Ascending aorta (tissue), 2 donors: ENCODE results near the gene NME7. TPM values are rescaled to one million over a fixed set of nuclear protein-coding genes. Genes with fewer than 3 reads are reported as not detected.

ENCODE experiments used
- DNase-seq, 2 donors: peaks; one replicate each; pipeline ENCODE4 v3.0.0-alpha.2; 2019; ENCODE audit warnings: low spot score in 2 of 2
- H3K27ac ChIP-seq, 2 donors: fragments of 200-600 bp; sonication (generic); one replicate each; pipeline ENCODE4 v1.5.1; 2016 to 2017; ENCODE audit warnings: mild to moderate bottlenecking in 1 of 2
- H3K27me3 ChIP-seq: fragments of 200-600 bp; sonication (generic); one replicate; pipeline ENCODE4 v1.5.1; 2017
- H3K36me3 ChIP-seq, 2 donors: fragments of 200-600 bp; sonication (generic); one replicate each; pipeline ENCODE4 v1.5.1; 2016
- H3K4me1 ChIP-seq, 2 donors: fragments of 200-600 bp; sonication (generic); one replicate each; pipeline ENCODE4 v1.5.1; 2016 to 2017; ENCODE audit warnings: mild to moderate bottlenecking in 1 of 2
- H3K4me3 ChIP-seq, 2 donors: fragments of 200-600 bp; sonication (generic); one replicate each; pipeline ENCODE4 v1.5.1; 2016 to 2017; ENCODE audit warnings: mild to moderate bottlenecking in 1 of 2
- H3K9me3 ChIP-seq, 2 donors: fragments of 200-600 bp; sonication (generic); one replicate each; pipeline ENCODE4 v1.5.1; 2016
- intact Hi-C: fragments of 100-400 bp; cut with DNase I; formaldehyde crosslinking; loops from one replicate; pipeline ENCODE4 v1.15.1; 2023
- total RNA-seq: library from RNA; depleted of rRNA; stranded (reverse); fragments of >200 nt; gene quantifications from one replicate; pipeline ENCODE4 v1.1.0, GENCODE V29; 2016
- TF ChIP-seq, protein P1 (sequence below), 3 experiments: fragments of 200-600 bp in 2 of 3; fragments of 450-650 bp in 1 of 3; sonication (generic) in 2 of 3; IDR thresholded peaks; one replicate each; pipeline ENCODE4 v1.5.1; 2016 to 2019; ENCODE audit warnings: antibody characterized with exemption in 3 of 3, mild to moderate bottlenecking in 1 of 3, moderate library complexity in 1 of 3

The NME7 gene
- total RNA-seq, 1 donor from 2014 or later = 4.9 TPM

DNA sequence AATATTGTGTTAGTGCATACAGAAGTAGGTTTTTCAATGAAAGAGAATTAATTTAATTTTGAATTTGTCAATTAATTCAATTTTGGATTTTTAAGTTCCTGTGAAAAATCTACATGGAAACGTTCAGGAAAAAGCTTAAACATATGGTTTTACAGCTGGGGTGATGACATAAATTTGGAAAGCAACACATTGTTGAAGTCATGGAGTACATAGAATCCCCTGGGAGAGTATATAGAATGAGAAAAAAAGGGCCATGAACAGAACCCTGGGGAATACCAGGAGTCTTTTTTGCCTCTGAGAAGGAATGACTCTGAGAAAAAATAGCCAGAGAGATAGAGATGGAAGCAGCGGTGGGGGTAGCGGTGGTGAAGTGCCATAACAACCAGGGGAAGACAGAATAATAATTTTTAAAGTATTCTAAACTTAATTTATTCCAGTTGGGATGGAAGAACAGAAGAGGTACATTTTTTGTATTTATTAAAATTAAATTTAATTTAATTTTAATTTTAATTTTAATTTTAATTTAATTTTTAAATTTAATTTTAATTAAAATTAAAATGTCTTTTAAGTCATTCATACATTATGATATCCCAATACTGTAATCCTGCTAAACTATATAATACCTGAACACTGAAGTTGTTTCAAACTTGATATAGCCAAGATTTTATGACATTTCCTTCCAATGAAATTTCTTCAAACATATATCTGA lies 48.9 kb downstream of the NME7 start:
- no peaks in the 10 kb centered on the region for H3K27me3 ChIP-seq
- DNase-seq = no peak
- H3K4me1 ChIP-seq = no peaks in the 10 kb centered on the region
- H3K4me3 ChIP-seq = no peak overlapping the region
- no peaks in the 10 kb centered on the region for H3K36me3 ChIP-seq
- TF ChIP-seq, protein P1, sequence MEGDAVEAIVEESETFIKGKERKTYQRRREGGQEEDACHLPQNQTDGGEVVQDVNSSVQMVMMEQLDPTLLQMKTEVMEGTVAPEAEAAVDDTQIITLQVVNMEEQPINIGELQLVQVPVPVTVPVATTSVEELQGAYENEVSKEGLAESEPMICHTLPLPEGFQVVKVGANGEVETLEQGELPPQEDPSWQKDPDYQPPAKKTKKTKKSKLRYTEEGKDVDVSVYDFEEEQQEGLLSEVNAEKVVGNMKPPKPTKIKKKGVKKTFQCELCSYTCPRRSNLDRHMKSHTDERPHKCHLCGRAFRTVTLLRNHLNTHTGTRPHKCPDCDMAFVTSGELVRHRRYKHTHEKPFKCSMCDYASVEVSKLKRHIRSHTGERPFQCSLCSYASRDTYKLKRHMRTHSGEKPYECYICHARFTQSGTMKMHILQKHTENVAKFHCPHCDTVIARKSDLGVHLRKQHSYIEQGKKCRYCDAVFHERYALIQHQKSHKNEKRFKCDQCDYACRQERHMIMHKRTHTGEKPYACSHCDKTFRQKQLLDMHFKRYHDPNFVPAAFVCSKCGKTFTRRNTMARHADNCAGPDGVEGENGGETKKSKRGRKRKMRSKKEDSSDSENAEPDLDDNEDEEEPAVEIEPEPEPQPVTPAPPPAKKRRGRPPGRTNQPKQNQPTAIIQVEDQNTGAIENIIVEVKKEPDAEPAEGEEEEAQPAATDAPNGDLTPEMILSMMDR (IDR thresholded peaks at IDR 0.05) = no peak
- intact Hi-C loops = no loop called here
- H3K27ac ChIP-seq = no peak overlapping the region
- H3K9me3 ChIP-seq = no peaks in the 10 kb centered on the region

DNA sequence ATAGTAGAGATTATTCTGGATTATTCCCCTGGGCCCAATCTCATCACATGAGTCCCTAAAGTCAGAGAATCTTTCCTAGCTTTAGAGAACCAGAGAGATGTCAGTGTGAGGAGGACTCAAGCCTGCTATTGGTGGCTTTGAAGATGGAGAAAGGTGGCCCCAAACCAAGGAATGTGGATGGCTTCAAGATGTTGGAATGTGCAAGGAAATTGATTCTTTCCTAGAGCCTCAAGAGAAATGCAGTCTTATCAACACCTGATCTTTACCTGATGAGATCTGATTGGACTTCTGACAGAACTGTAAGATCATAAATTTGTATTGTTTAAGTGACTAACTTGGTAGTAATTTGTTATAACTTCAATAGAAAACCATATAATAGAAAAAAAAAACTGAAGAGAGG lies 51.0 kb downstream of the NME7 start:
- no peaks in the 10 kb centered on the region for H3K9me3 ChIP-seq
- TF ChIP-seq, protein P1 (IDR thresholded peaks at IDR 0.05) = no peak
- intact Hi-C loops = no loop called here
- no peaks in the 10 kb centered on the region for H3K36me3 ChIP-seq
- DNase-seq = no peak
- H3K4me1 ChIP-seq = no peaks in the 10 kb centered on the region
- H3K4me3 ChIP-seq = no peak overlapping the region
- no peak overlapping the region for H3K27ac ChIP-seq
- no peaks in the 10 kb centered on the region for H3K27me3 ChIP-seq

DNA sequence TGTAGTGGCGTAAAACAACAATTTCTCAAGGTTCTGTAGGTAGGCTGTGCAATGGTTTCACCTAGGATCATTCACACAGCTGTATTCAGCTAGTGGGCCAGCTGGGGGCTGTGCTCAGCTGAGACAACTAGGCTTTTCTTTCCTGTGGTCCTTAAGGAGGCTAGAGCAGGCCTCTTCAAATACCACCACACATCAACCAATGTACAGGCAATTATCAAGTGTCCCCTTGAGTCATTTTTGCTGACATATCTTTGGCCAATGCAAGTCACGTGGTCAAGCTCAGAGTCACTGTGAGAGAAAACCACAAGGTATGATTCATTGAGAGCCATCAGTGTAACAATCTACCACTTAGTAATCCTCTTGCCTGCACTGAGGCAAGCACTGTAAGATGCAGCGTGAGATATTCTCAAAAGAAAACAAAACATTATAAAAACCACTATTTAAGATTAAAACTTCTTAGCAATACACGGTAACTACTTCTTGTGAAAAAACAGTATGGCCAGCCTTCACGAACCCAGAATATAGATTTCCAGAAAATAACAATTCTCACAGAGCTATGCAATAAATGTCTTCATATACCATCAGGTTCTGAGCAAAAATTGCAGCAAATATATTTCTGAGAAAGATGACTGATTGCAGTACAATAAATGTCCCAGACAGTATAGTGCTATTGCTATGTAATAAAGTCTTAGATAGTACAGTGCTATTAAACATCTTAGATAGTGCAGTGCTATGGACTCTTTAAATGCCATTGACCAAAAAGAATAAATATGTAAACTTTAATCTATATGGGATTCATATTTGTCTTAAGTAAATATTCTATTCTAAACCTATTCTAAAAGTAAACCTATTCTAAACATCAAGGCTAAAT lies 55.3 kb downstream of the NME7 start:
- H3K27me3 ChIP-seq = no peaks in the 10 kb centered on the region
- H3K27ac ChIP-seq = no peak overlapping the region
- TF ChIP-seq, protein P1 (IDR thresholded peaks at IDR 0.05) = no peak
- H3K9me3 ChIP-seq = no peaks in the 10 kb centered on the region
- no peaks in the 10 kb centered on the region for H3K4me1 ChIP-seq
- intact Hi-C loops = no loop called here
- no peak overlapping the region for H3K4me3 ChIP-seq
- DNase-seq = no peak
- peaks cover 0 to 3% of the 10 kb centered on the region in 2 donors for H3K36me3 ChIP-seq

DNA sequence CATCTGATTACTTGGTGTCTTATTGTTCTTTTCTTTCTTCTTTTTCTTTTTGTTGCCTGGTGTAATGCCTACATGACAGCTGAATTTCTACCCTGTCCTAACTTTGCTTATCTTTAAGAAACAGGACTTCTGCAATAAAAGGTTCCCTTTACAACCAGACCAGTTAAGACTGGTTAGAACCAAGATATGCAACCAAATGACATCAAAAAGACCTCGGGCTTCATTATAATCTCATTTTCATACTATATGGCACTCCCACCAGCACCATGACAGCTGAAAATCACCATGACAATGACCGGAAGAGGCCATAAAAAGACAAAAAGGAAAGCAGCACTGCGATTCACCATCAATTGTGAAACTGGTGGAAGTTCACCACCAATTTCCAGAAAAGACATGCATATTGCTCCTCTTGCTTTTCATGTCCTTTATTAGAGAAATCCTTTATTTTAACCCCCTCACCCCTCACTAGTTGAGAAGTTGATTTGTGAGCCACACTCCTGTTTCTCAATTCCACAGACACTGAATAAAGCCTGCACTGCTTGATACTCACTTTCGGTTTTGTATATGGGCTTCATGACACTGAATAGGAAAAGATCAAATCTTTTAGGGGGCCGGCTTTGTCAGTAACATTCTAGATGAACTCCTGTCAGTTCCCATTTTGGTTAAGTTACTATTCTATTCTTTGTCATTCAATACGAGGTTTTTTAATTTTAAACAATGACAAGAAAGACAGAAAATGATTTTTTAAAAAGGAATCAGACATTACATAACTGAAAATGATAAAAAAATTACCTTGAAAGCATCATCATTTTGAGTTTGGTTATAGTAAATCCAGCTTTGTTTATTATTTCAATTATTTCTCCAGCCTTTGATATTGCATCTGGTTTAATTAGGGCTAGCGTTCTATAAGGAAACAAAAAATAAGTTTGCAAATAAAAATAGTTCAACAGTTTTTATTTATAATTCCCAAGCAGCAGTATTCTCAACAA lies 58.1 kb downstream of the NME7 start:
- Histone ChIP-seq H3K27ac (no peak overlapping the region), H3K36me3 (peaks cover 0 to 18% of the 10 kb centered on the region in 2 donors), H3K4me3 (no peak overlapping the region), H3K4me1 (no peaks in the 10 kb centered on the region), H3K9me3 (no peaks in the 10 kb centered on the region), H3K27me3 (no peaks in the 10 kb centered on the region)
- intact Hi-C loops = no loop called here
- no peak for DNase-seq
- TF ChIP-seq, protein P1 (IDR thresholded peaks at IDR 0.05) = no peak

DNA sequence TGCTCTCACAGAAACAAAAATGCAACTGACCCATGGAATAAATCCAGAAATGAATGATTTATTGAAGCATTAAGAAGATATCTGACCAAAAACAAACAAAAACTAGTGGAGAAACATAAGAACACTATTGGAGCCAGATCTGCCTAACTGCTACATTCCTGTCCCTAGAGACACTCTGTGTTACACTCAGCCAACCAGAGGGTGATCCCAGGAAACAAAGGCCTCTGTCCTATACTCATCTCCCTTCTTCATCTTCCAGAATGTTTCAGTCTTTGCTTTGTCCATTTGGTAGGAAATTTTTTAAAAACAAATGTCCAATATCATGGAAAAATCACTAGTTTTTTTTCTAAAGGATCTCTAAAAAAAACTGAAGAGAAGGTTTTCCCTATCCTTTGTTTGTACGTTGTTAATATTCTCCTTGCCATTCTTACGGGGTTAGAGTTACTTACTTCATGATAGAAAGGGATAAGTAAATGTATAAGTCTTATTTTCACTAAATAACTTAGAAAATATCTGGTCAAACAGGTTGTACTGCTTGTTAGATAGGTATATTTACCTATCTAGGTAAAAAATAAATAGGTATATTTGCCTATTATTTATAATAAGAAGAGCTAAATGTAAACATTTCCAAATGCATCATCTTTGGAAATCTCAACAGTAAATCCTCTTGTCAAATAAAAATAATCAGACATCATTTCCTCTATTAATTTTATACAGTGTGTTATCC lies 59.1 kb downstream of the NME7 start:
- H3K27me3 ChIP-seq = no peaks in the 10 kb centered on the region
- intact Hi-C loops = no loop called here
- peaks cover 0 to 18% of the 10 kb centered on the region in 2 donors for H3K36me3 ChIP-seq
- DNase-seq = no peak
- H3K4me1 ChIP-seq = no peaks in the 10 kb centered on the region
- H3K27ac ChIP-seq = no peak overlapping the region
- TF ChIP-seq, protein P1 (IDR thresholded peaks at IDR 0.05) = no peak
- no peaks in the 10 kb centered on the region for H3K9me3 ChIP-seq
- no peak overlapping the region for H3K4me3 ChIP-seq
